ENCODE data around the gene ADM2. TPM values are rescaled to one million over a fixed set of nuclear protein-coding genes. Genes with fewer than 3 reads are reported as not detected.
A peak's percentile ranks its signal among the peaks of the same experiment; 100 is the strongest.

Gene ADM2
- total and polyA plus RNA-seq, 2 of the 13 experiments (the other 11 are each of a cell fraction or from before 2014, with no cell fraction given), result 1.2 to 3.0 TPM

DNA sequence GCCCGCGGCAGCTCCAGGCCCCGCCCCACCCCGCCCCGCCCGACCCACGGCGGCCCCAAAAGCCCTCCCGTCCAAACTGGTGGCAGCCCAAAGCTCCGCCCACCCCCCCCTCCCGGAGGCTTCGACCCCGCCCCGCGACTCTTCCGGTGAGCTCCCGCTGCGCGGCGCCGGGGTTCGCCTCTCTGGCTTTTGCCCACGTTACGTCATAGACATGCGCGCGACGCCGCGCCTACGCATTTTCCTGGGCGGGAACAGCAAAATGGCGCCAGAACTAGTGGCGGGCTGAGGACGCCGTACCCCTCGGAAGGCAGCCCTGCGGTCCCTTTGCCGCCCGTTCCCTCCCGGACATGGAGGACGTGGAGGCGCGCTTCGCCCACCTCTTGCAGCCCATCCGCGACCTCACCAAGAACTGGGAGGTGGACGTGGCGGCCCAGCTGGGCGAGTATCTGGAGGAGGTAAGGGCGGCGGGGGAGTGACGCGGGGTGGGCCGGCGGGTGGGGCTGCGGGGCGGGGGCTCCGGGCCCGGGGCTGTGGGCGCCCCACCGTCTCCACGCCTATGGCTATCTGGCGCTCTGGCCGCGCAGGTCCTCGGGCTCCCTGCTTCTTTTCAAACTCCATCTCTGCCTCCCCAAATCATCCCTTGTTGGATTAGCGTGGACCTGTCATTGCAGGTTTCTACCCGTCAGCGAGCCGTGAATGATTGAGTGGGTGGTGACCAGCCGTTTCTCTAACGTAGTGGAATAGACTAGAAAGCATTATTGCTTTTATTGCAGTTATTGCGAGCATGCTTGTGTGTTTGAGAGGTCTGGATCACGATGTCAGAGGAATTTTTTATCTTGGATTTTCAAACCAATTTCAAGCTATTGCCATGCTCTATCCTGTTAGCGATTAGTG lies 26.9 kb downstream of the ADM2 start, which contains the start of gene NCAPH2 (continued):
- TF ChIP-seq SOX13 (IDR thresholded peaks at IDR 0.05) (no peak), SOX13 (CRISPR knock-in tag; conservative IDR thresholded peaks at IDR 0.05 in 1 of 2, IDR thresholded peaks at IDR 0.05 in 1 of 2) (no peak), NFRKB (IDR thresholded peaks at IDR 0.05) (no peak), ZNF709 (CRISPR knock-in tag; IDR thresholded peaks at IDR 0.05) (no peak), NCOA2 (CRISPR knock-in tag; IDR thresholded peaks at IDR 0.05) (0 out of 2 replicates have a peak, but pooled peaks have one; percentile 45), SP5 (CRISPR knock-in tag; IDR thresholded peaks at IDR 0.05; ENCODE audit: borderline replicate concordance, low read depth) (no peak; the same call in 1 of the 2 replicates), MAZ (IDR thresholded peaks at IDR 0.05; ENCODE audit: borderline replicate concordance, low read depth, low read length) (peak; percentile 77; the same call in 1 of the 2 replicates), MAZ (CRISPR knock-in tag; IDR thresholded peaks at IDR 0.05; ENCODE audit: low read depth) (peak; percentile 51), THYN1 (CRISPR knock-in tag; IDR thresholded peaks at IDR 0.05; ENCODE audit: borderline replicate concordance, low read depth) (no peak), ZNF180 (CRISPR knock-in tag; IDR thresholded peaks at IDR 0.05; ENCODE audit: borderline replicate concordance, low read depth) (no peak), KDM4B (CRISPR knock-in tag; IDR thresholded peaks at IDR 0.05) (no peak), ZNF136 (CRISPR knock-in tag; IDR thresholded peaks at IDR 0.05; ENCODE audit: low read depth) (no peak), SYNCRIP (IDR thresholded peaks at IDR 0.05; ENCODE audit: insufficient read depth, low read depth, low read length) (no peak), ZNF547 (CRISPR knock-in tag; IDR thresholded peaks at IDR 0.05) (no peak), ZNF331 (CRISPR knock-in tag; IDR thresholded peaks at IDR 0.05) (peak; percentile 61; the same call in 1 of the 2 replicates), ZNF549 (CRISPR knock-in tag; IDR thresholded peaks at IDR 0.05) (no peak)
- TF ChIP-seq, protein P1, sequence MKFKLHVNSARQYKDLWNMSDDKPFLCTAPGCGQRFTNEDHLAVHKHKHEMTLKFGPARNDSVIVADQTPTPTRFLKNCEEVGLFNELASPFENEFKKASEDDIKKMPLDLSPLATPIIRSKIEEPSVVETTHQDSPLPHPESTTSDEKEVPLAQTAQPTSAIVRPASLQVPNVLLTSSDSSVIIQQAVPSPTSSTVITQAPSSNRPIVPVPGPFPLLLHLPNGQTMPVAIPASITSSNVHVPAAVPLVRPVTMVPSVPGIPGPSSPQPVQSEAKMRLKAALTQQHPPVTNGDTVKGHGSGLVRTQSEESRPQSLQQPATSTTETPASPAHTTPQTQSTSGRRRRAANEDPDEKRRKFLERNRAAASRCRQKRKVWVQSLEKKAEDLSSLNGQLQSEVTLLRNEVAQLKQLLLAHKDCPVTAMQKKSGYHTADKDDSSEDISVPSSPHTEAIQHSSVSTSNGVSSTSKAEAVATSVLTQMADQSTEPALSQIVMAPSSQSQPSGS (CRISPR knock-in tag; IDR thresholded peaks at IDR 0.05), result peak; percentile 95
- TF ChIP-seq, protein P2, sequence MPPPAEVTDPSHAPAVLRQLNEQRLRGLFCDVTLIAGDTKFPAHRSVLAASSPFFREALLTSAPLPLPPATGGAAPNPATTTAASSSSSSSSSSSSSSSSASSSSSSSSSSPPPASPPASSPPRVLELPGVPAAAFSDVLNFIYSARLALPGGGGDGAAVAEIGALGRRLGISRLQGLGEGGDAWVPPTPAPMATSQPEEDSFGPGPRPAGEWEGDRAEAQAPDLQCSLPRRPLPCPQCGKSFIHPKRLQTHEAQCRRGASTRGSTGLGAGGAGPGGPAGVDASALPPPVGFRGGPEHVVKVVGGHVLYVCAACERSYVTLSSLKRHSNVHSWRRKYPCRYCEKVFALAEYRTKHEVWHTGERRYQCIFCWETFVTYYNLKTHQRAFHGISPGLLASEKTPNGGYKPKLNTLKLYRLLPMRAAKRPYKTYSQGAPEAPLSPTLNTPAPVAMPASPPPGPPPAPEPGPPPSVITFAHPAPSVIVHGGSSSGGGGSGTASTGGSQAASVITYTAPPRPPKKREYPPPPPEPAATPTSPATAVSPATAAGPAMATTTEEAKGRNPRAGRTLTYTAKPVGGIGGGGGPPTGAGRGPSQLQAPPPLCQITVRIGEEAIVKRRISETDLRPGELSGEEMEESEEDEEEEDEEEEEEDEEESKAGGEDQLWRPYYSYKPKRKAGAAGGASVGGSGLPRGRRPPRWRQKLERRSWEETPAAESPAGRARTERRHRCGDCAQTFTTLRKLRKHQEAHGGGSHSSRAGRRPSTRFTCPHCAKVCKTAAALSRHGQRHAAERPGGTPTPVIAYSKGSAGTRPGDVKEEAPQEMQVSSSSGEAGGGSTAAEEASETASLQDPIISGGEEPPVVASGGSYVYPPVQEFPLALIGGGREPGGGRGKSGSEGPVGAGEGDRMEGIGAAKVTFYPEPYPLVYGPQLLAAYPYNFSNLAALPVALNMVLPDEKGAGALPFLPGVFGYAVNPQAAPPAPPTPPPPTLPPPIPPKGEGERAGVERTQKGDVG (CRISPR knock-in tag; IDR thresholded peaks at IDR 0.05; ENCODE audit: borderline replicate concordance), result no peak

Measured in HepG2 (cell line).